ENCODE results near the gene CLPSL2.

The CLPSL2 gene

GRCh38 chr6:35746516-35746915 lies 29.9 kb upstream of the CLPSL2 start:
- DNase-seq (ENCODE audit: low read depth) = no peak

DNA sequence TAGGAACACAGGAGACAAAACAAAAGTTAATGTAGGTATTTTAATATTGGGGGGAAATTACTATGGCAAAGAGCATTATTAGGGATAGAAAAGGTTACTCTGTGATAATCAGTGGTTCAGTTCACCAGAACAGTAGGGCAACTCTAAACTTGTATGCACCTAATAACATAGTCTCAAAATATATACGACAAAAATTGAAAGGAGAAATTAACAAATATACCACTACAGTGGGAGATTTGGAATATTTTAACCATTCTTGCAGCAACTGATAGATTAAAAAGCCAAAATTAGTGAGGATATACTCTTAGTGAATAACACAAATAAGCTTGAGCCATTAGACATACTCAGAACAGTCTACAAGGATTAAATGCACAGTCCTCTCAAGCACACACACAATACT lies 28.5 kb upstream of the CLPSL2 start:
- no peak for DNase-seq (ENCODE audit: low read depth)

DNA sequence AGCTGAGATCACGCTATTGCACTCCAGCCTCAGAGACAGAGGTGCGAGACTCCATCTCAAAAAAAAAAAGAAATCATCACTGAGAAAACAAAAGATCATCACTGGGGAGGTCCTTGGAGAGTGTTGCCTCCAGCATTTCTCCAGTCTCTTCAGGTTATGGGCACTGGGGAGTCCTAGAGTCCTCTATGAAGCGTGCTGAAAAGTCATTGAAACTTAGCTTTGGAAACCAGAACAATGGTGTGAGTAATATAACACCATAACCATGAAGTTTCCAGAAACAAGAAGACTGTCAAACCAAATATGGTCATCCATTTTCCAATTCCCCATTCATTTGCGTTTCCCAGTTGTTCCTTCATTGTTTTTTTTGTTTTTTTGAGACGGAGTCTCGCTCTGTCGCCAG lies 25.8 kb upstream of the CLPSL2 start:
- no peak for DNase-seq (ENCODE audit: low read depth)

DNA sequence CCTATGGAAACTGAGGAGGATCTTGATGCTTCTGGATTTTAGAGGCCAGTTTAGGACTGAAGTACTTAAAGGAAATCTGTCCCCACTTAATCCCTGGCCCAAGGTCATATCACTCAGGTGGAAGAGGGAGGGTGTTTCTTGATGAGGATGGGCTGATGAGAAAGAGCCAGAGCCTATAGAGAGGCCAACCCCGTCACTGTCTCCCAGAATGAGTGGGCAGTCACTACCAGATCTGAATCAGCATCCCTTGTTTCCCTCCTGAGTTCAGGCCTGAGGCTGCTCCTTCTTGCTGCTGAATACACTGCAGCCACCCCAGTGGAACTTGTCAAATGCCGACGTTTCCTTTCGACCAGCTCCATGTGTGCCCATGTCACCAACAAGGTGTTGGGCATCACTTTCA lies 24.8 kb upstream of the CLPSL2 start:
- no peak for DNase-seq (ENCODE audit: low read depth)

- DNase-seq (ENCODE audit: low read depth) = no peak
Observed at GRCh38 chr6:35752330-35752729, 24.1 kb upstream of the CLPSL2 start.

DNA sequence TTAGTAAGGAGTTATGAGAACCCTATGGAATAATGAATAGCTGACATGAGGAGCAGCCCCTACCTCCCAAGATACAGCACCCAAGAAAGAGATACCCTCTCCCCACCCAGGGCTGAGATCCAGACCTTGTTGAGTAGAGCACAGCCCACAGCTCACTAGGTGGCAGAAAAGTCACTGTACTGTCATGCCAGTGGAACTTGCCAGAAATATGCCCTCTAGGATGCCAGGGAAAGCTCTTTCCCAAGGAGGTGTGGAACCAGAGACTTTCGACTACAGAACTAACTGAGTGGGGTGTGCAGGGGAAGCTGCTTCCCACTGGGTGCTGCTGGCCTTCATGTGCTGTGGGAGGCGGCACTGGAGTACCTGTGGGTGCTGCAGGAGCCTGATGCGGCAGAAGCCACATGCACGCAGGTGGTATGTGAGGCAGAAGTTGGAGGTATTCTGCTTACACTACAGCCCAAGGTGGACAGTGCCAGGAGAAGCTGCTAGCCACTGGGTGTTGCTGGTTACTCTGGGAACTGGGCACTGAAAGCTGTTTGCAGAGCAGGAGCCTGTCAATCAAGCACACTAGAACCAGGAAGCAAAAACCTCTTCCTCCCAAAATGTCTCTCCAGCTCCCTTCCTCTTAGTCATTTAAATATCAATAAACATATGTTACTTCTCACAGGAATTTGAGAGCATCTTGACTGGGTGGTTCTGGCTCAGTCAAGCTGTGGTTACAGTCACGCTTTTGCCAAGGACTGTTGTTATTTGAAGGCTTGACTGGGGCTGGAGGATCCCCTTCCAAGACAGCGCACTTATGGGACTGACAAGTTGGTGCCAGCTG lies 21.7 kb upstream of the CLPSL2 start:
- DNase-seq (ENCODE audit: low read depth) = no peak

DNA sequence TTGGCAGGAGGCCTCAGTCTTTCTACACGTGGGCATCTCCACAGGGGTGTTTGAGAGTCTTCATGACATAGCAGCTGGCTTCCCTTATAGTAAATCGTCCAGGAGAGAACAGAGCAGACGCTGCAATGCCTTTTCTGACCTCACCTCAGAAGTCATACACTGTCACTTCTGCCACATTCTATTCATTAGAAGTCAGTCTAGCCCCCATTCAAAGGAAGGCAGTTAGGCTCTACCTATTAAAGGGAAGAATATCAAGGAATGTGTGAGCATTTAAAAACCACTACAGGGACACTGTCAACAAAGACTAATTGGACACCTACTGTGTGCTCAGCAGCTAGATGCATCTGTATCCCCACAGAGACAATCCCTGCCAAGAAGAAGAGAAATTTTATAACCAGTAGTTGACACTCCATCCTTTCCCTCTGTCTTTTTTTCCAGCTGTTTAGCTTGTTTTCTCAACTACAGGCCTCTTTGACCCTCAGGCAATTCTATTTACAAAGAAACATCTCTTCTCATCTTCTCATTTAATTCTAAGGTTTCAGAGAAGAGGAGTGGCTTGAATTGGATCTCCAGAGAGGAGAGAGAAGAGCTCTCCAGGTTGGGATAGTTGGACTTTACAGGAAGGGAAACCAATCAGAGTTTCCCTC lies 21.0 kb upstream of the CLPSL2 start:
- no peak for DNase-seq (ENCODE audit: low read depth)

- no peak for DNase-seq (ENCODE audit: low read depth)
Observed at GRCh38 chr6:35757456-35758123, 18.8 kb upstream of the CLPSL2 start.

GRCh38 chr6:35759426-35759825 lies 17.0 kb upstream of the CLPSL2 start:
- DNase-seq (ENCODE audit: low read depth) = no peak

GRCh38 chr6:35765739-35766138 lies 10.7 kb upstream of the CLPSL2 start:
- DNase-seq (ENCODE audit: low read depth) = no peak

- no peak for DNase-seq (ENCODE audit: low read depth)
Observed at GRCh38 chr6:35769211-35769610, 7.2 kb upstream of the CLPSL2 start.

DNA sequence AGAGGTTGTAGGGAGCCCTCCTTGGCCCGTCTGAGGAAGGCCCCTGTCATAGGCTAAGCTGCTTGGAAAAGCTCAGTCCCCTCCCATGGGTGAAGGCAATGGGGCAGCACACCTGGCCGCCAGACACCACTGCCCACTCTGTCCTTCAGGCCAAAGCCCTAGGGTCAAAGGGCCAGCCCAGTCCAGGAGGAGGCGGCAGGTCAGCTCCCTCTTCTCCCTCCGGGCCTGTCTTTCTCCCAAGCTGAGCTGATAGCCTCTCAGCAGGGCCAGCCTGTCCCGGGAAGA lies 5.1 kb upstream of the CLPSL2 start:
- no peak for DNase-seq (ENCODE audit: low read depth)

DNA sequence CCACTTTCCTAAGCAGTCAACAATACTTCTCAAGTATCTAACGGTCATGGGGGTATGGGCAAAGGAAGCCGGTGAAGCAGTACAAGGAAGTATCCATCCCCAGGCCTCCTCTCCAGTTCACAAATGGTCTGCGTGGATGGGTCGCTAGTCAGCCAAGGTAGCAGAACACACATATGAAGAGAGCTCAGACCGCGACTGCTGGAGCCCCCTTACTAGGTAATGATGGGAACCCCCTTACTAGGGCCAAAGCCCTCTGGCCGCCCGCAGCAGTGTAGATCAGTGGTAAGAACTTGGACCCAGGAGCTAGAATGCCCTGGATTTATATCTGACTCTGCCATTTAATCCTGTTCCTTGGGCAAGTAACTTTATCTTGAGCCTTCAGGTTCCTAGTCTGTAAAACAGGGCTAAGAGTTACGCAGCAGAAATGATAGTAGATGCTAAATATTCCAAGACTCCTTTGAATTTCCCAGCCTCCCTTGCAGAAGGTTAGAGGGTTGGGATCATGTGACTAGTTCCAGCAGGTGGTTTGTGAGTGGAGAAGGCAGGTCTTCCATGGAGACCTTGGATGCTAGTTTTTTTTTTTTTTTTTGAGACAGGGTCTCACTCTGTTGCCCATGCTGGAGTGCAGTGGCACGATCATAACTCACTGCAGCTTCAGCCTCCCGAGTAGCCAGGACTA lies 2.1 kb upstream of the CLPSL2 start:
- DNase-seq (ENCODE audit: low read depth) = no peak

GRCh38 chr6:35775031-35775430 lies 1.4 kb upstream of the CLPSL2 start:
- DNase-seq (ENCODE audit: low read depth) = no peak

- no peak for DNase-seq (ENCODE audit: low read depth)
Observed at GRCh38 chr6:35777356-35778102, 1.1 kb downstream of the CLPSL2 start.

DNA sequence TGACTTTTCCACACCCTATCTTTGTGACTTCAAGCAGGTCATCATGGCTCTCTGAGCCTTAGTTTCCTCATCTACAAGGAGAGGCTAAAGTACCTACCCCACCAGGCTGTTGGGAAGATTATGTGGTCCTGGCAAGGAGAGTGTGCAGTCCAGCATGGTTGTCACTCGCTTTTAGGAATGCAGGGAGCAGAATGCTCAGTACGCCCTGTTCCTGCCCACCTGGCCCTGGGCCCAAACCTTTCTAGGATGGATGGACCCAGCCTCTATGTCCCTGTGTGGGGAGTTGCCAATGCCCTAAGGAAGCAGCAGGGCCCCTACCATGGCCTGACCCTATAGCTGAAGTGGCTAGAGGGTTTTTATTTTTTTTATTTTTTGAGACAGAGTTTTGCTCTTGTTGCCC lies 2.0 kb downstream of the CLPSL2 start:
- no peak for DNase-seq (ENCODE audit: low read depth)

DNA sequence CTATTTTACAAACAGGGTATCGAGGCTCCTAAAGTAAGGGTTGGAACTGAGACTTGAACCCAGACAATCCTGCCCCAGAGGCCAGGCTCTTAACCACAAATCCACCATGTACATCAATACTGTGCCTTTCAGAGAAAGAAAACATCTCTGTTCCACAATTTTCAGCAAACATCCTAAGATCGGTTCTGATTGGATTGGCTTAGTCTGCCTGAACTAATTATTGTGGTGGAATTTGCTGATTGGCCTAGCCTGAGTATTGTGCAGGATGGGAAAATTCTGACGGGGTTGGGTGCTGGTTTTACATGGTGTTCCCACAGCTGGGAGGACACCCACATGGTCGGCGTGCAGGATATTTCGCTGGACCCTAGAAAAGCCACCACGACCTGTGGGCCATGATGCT lies 4.3 kb downstream of the CLPSL2 start, which contains the start of gene CLPSL1:
Gene CLPSL1 (plus strand): TSS at position 301 of the 400 bp plus-strand sequence. CDS start 92 bp downstream, at position 393.
- no peak for DNase-seq (ENCODE audit: low read depth)

DNA sequence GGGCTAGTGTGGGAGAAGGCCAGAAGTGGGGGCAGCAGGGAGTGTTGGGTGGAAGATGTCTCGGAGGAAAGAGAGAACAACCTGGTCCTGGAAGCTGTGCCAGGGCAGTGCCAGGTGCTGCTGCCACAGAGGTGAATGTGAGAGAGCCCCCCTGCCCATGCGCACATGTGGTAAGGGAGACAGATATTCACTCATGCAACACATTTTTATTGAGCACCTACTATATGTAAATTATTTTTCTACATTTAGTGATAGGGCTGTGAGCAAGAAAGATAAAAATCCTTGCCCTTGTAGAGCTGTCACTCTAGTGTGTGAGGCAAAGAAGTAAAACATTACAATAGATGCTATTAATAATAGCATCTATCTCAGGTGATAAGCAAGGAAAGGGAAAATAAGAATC lies 4.9 kb downstream of the CLPSL2 start:
- DNase-seq (ENCODE audit: low read depth) = no peak

GRCh38 chr6:35782424-35782823 lies 6.0 kb downstream of the CLPSL2 start:
- no peak for DNase-seq (ENCODE audit: low read depth)

- DNase-seq (ENCODE audit: low read depth) = no peak
Observed at GRCh38 chr6:35784200-35784599, 7.8 kb downstream of the CLPSL2 start.

DNA sequence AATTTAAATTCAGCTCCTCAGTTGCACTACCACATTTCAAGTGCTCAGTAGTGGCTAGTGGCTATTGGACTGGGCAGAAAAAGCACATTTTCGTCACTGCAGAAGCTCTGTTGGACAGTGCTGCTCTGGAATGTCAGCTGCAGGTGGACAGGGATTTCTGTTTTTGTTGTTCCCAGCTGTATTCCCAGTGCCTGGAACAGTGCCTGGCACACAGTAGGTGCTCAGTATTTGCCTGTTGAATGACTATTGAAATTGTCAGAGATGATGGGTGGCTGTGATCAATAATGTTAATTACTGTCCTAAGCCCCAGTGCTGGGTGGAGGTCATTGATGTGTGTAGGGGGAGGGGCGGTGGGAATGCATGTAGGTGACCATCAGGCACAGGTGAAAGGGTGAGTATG lies 9.9 kb downstream of the CLPSL2 start:
- DNase-seq (ENCODE audit: low read depth) = no peak

- DNase-seq (ENCODE audit: low read depth) = no peak
Observed at GRCh38 chr6:35786810-35787209, 10.4 kb downstream of the CLPSL2 start.
